Kidney epithelial cell (primary cell): ENCODE results near the gene CXCL11. TPM values are rescaled to one million over a fixed set of nuclear protein-coding genes. Genes with fewer than 3 reads are reported as not detected.

ENCODE experiments used
- DNase-seq: peaks from one replicate; pipeline ENCODE4 v3.0.0-alpha.2; 2010; ENCODE audit warnings: low read depth
- H3K27me3 ChIP-seq: 2 replicates; pipeline ENCODE4 v1.6.0; 2011; ENCODE audit warnings: low read length; ENCODE audit not compliant: control insufficient read depth, insufficient read depth
- H3K36me3 ChIP-seq: 2 replicates; pipeline ENCODE4 v1.5.1; 2011; ENCODE audit warnings: low read length; ENCODE audit not compliant: control insufficient read depth, insufficient read depth
- H3K4me3 ChIP-seq: 2 replicates; pipeline ENCODE4 v1.5.1; 2011; ENCODE audit warnings: low read depth, mild to moderate bottlenecking, control low read depth, low read length
- CTCF ChIP-seq: IDR thresholded peaks from 2 replicates; pipeline ENCODE4 v1.5.1; 2011; ENCODE audit warnings: mild to moderate bottlenecking, moderate library complexity, low read length, control low read depth, inconsistent platforms; ENCODE audit not compliant: insufficient read depth, poor library complexity, severe bottlenecking
- total RNA-seq: library from RNA; depleted of rRNA; stranded (reverse); fragments of >200 nt; gene quantifications from 2 replicates; pipeline ENCODE4 v1.2.3, GENCODE V29; 2015

Gene CXCL11
- 0.07 TPM in 1 of 2 replicates, not detected in the other for total RNA-seq

- Histone ChIP-seq H3K4me3 (no peak within 1 kb of the TSS), H3K36me3 (no peaks in the 10 kb centered on the region), H3K27me3 (no peaks in the 10 kb centered on the region)
- DNase-seq = no peak
- no peak for TF ChIP-seq CTCF
Observed at GRCh38 chr4:76035799-76036380, at the start of gene CXCL11. Gene CXCL11, minus strand, starts transcription at chr4:76036070. Its CDS starts 83 bp downstream, at chr4:76035987.

- no peak overlapping the region for H3K4me3 ChIP-seq
- TF ChIP-seq CTCF = no peak
- no peaks in the 10 kb centered on the region for H3K27me3 ChIP-seq
- no peaks in the 10 kb centered on the region for H3K36me3 ChIP-seq
- DNase-seq = no peak
Observed at GRCh38 chr4:76084542-76084941, 48.7 kb upstream of the CXCL11 start.

- Histone ChIP-seq H3K36me3 (no peaks in the 10 kb centered on the region), H3K27me3 (no peaks in the 10 kb centered on the region), H3K4me3 (no peak overlapping the region)
- no peak for DNase-seq
- TF ChIP-seq CTCF = no peak
Observed at GRCh38 chr4:76083386-76083988, 47.6 kb upstream of the CXCL11 start.

- H3K36me3 ChIP-seq = no peaks in the 10 kb centered on the region
- TF ChIP-seq CTCF = no peak
- no peaks in the 10 kb centered on the region for H3K27me3 ChIP-seq
- no peak for DNase-seq
- H3K4me3 ChIP-seq = no peak overlapping the region
Observed at GRCh38 chr4:76078033-76078613, 42.3 kb upstream of the CXCL11 start.

GRCh38 chr4:76074993-76075600 is 39.2 kb upstream of the CXCL11 start:
- no peak for TF ChIP-seq CTCF
- H3K4me3 ChIP-seq = no peak overlapping the region
- DNase-seq = no peak
- H3K36me3 ChIP-seq = no peaks in the 10 kb centered on the region
- no peaks in the 10 kb centered on the region for H3K27me3 ChIP-seq

- Histone ChIP-seq H3K27me3 (no peaks in the 10 kb centered on the region), H3K36me3 (no peaks in the 10 kb centered on the region), H3K4me3 (no peak within 1 kb of the TSS)
- no peak for TF ChIP-seq CTCF
- DNase-seq = no peak
Observed at GRCh38 chr4:76074468-76074867, 38.6 kb upstream of the CXCL11 start, which contains the start of gene ART3. Gene ART3, plus strand, starts transcription at chr4:76074709. Its CDS starts 1,181 bp downstream, at chr4:76075890.
